CD4-positive, CD25-positive, alpha-beta regulatory T cell (primary cell): ENCODE data around the gene FGF12. TPM values are rescaled to one million over a fixed set of nuclear protein-coding genes. Genes with fewer than 3 reads are reported as not detected.
"Not testable (repeated sequence)": the region's sequence is repeated elsewhere in the genome, so short reads cannot be mapped to it uniquely, and the experiment has no call there.

ENCODE experiments used
- ATAC-seq, 2 donors: fragments of 150-1000 bp; cut with Tn5 transposase; one replicate each; pipeline ENCODE4 v1.10.0; 2021; ENCODE audit warnings: low read depth in 2 of 2, moderate number of reproducible peaks in 2 of 2, moderate library complexity in 1 of 2
- DNase-seq, 3 donors: peaks; one replicate each; pipeline versions ENCODE4 v3.0.0 to v3.0.0-alpha.2; 2012 to 2022; ENCODE audit warnings: mixed read lengths in 1 of 3
- H3K27ac ChIP-seq: one replicate; pipeline ENCODE4 v1.7.0; 2013; ENCODE audit warnings: mild to moderate bottlenecking, low read length; ENCODE audit not compliant: insufficient read depth, poor library complexity, severe bottlenecking
- H3K27me3 ChIP-seq: one replicate; pipeline ENCODE4 v1.7.0; 2013; ENCODE audit warnings: low read length; ENCODE audit not compliant: control insufficient read depth, insufficient read depth
- H3K36me3 ChIP-seq: one replicate; pipeline ENCODE4 v1.7.0; 2013; ENCODE audit warnings: mild to moderate bottlenecking, low read length, moderate library complexity; ENCODE audit not compliant: control insufficient read depth, insufficient read depth
- H3K4me1 ChIP-seq: 2 replicates; pipeline ENCODE4 v1.7.0; 2013; ENCODE audit warnings: mild to moderate bottlenecking, low read length; ENCODE audit not compliant: insufficient read depth, control insufficient read depth, poor library complexity, severe bottlenecking
- H3K4me3 ChIP-seq: one replicate; pipeline ENCODE4 v1.7.0; 2013; ENCODE audit warnings: low read depth, mild to moderate bottlenecking, low read length, moderate library complexity
- H3K9me3 ChIP-seq, 2 experiments: 1 replicate in 1 of 2; 2 replicates in 1 of 2; pipeline ENCODE4 v1.7.0; 2013; ENCODE audit warnings: low read length in 2 of 2, mild to moderate bottlenecking in 1 of 2, moderate library complexity in 1 of 2; ENCODE audit not compliant: control insufficient read depth in 2 of 2
- H3K27ac Mint-ChIP-seq, 3 donors: one replicate each; pipeline ENCODE4 v1.8.0; 2020 to 2022; ENCODE audit warnings: mild to moderate bottlenecking in 3 of 3, mixed read lengths in 3 of 3, moderate library complexity in 2 of 3
- H3K27me3 Mint-ChIP-seq: one replicate; pipeline ENCODE4 v1.8.0; 2022; ENCODE audit warnings: mild to moderate bottlenecking, mixed read lengths
- H3K36me3 Mint-ChIP-seq: one replicate; pipeline ENCODE4 v1.8.0; 2020; ENCODE audit warnings: mixed read lengths
- H3K4me1 Mint-ChIP-seq, 4 donors: one replicate each; pipeline ENCODE4 v1.8.0; 2020 to 2022; ENCODE audit warnings: mixed read lengths in 4 of 4, mild to moderate bottlenecking in 1 of 4
- H3K4me3 Mint-ChIP-seq, 4 donors: one replicate each; pipeline ENCODE4 v1.8.0; 2020 to 2022; ENCODE audit warnings: mild to moderate bottlenecking in 4 of 4, mixed read lengths in 4 of 4, moderate library complexity in 3 of 4
- H3K9me3 Mint-ChIP-seq, 7 donors: one replicate each; pipeline ENCODE4 v1.8.0; 2020 to 2022; ENCODE audit warnings: mixed read lengths in 7 of 7, mild to moderate bottlenecking in 3 of 7, moderate library complexity in 2 of 7
- polyA plus RNA-seq, 4 donors: library from polyadenylated mRNA; unstranded; fragments of 300-500 nt; fragmentation: Illumina TruSeq; gene quantifications; one replicate each; pipeline ENCODE4 v1.2.3, GENCODE V29; 2021
- total RNA-seq: library from RNA; stranded (reverse); gene quantifications from one replicate; pipeline ENCODE4 v1.2.3, GENCODE V29; 2022

Gene FGF12
- total and polyA plus RNA-seq, 5 donors from 2014 or later = not detected

GRCh38 chr3:192747145-192747544 lies 19.8 kb upstream of the FGF12 start:
- Histone ChIP-seq H3K4me1 (no peaks in the 10 kb centered on the region), H3K4me3 (no peak overlapping the region), H3K9me3 (no peaks in the 10 kb centered on the region), H3K36me3 (no peaks in the 10 kb centered on the region), H3K27me3 (no peaks in the 10 kb centered on the region), H3K27ac (no peak overlapping the region)
- Mint-ChIP-seq H3K27ac (no peak overlapping the region), H3K27me3 (no peaks in the 10 kb centered on the region), H3K9me3 (peaks cover 0 to 6% (median 0%) of the 10 kb centered on the region in 7 donors), H3K4me3 (no peak overlapping the region), H3K36me3 (no peaks in the 10 kb centered on the region), H3K4me1 (no peaks in the 10 kb centered on the region)
- no peak for DNase-seq
- no peak for ATAC-seq

GRCh38 chr3:192745150-192745549 lies 17.8 kb upstream of the FGF12 start:
- Mint-ChIP-seq H3K4me3 (no peak overlapping the region), H3K27me3 (no peaks in the 10 kb centered on the region), H3K27ac (no peak overlapping the region), H3K36me3 (no peaks in the 10 kb centered on the region), H3K4me1 (no peaks in the 10 kb centered on the region), H3K9me3 (peaks cover 0 to 6% (median 0%) of the 10 kb centered on the region in 7 donors)
- no peaks in the 10 kb centered on the region for H3K36me3 ChIP-seq
- H3K27ac ChIP-seq = no peak overlapping the region
- H3K4me1 ChIP-seq = no peaks in the 10 kb centered on the region
- no peak for ATAC-seq
- DNase-seq = no peak
- H3K4me3 ChIP-seq = no peak overlapping the region
- H3K27me3 ChIP-seq = no peaks in the 10 kb centered on the region
- H3K9me3 ChIP-seq = no peaks in the 10 kb centered on the region

- H3K9me3 Mint-ChIP-seq, H3K4me3 ChIP-seq: not testable (repeated sequence)
Measured at GRCh38 chr3:192744604-192745003, 17.3 kb upstream of the FGF12 start.

DNA sequence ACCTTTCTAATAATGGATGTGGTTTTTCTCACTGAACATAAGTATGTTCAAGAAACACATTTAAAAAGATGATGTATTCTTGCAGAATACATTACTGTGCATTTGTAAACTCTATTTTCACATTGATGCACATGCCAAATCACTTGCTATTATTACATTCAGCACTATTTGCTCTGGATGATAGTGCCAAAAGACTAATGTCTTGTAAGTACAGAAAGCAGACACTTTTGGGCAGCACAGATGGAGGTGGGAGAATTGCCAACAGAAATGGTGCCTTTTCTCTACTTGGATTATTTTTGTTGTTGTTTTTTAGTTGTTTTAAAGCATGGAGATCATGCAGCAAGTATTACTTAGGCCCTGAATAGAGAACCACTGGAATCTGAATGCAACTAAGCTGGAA lies 10.2 kb upstream of the FGF12 start:
- no peaks in the 10 kb centered on the region for H3K9me3 ChIP-seq
- no peaks in the 10 kb centered on the region for H3K4me1 ChIP-seq
- no peaks in the 10 kb centered on the region for H3K4me1 Mint-ChIP-seq
- H3K4me3 ChIP-seq = no peak overlapping the region
- H3K27me3 ChIP-seq = no peaks in the 10 kb centered on the region
- no peak overlapping the region for H3K27ac Mint-ChIP-seq
- H3K27me3 Mint-ChIP-seq = no peaks in the 10 kb centered on the region
- H3K9me3 Mint-ChIP-seq = peaks cover 0 to 4% (median 0%) of the 10 kb centered on the region in 7 donors
- no peak for ATAC-seq
- H3K27ac ChIP-seq = no peak overlapping the region
- no peak overlapping the region for H3K4me3 Mint-ChIP-seq
- H3K36me3 ChIP-seq = no peaks in the 10 kb centered on the region
- H3K36me3 Mint-ChIP-seq = no peaks in the 10 kb centered on the region
- DNase-seq = no peak

More at GRCh38 chr3:192744604-192745003, 17.3 kb upstream of the FGF12 start:
- not testable (repeated sequence) for H3K27me3 Mint-ChIP-seq, H3K27ac Mint-ChIP-seq, H3K27ac ChIP-seq, H3K4me1 Mint-ChIP-seq, H3K36me3 ChIP-seq, H3K4me1 ChIP-seq, H3K36me3 Mint-ChIP-seq, H3K9me3 ChIP-seq, H3K4me3 Mint-ChIP-seq, DNase-seq, H3K27me3 ChIP-seq, ATAC-seq

GRCh38 chr3:192731233-192731632 lies 3.9 kb upstream of the FGF12 start:
- Histone ChIP-seq H3K36me3 (no peaks in the 10 kb centered on the region), H3K4me1 (no peaks in the 10 kb centered on the region), H3K27me3 (peaks cover 3% of the 10 kb centered on the region), H3K9me3 (no peaks in the 10 kb centered on the region), H3K4me3 (no peak overlapping the region), H3K27ac (no peak overlapping the region)
- peaks cover 0 to 3% (median 0%) of the 10 kb centered on the region in 7 donors for H3K9me3 Mint-ChIP-seq
- no peaks in the 10 kb centered on the region for H3K36me3 Mint-ChIP-seq
- no peak overlapping the region for H3K4me3 Mint-ChIP-seq
- ATAC-seq = no peak
- H3K4me1 Mint-ChIP-seq = peaks cover 0 to 4% (median 1%) of the 10 kb centered on the region in 4 donors
- no peak for DNase-seq
- H3K27me3 Mint-ChIP-seq = peaks cover 19% of the 10 kb centered on the region
- H3K27ac Mint-ChIP-seq = no peak overlapping the region

DNA sequence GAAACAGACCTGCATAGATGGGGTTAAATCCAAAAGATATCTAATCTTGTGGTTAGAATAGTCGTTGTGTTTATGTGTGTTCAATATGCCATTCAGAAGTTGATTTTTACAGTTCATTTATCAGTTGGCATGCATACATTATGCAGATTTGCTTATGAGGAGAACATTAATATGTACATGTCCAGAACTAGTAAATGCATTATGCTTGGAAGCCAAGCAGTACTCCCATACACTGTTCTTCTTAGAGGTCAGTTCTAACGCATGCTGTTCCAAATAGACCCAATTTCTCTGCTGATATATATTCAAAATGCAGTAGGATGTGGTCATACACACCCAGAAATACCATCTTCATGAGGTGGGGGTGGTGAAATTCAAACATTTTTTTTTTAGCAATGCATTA lies 956 bp downstream of the FGF12 start:
- no peaks in the 10 kb centered on the region for H3K36me3 ChIP-seq
- no peak overlapping the region for H3K4me3 Mint-ChIP-seq
- no peak overlapping the region for H3K27ac ChIP-seq
- no peak overlapping the region for H3K27ac Mint-ChIP-seq
- peaks cover 4% of the 10 kb centered on the region for H3K27me3 ChIP-seq
- no peaks in the 10 kb centered on the region for H3K9me3 ChIP-seq
- H3K4me1 Mint-ChIP-seq = peaks cover 0 to 4% (median 1%) of the 10 kb centered on the region in 4 donors
- H3K4me1 ChIP-seq = no peaks in the 10 kb centered on the region
- H3K9me3 Mint-ChIP-seq = peaks cover 0 to 6% (median 0%) of the 10 kb centered on the region in 7 donors
- H3K36me3 Mint-ChIP-seq = no peaks in the 10 kb centered on the region
- no peak overlapping the region for H3K4me3 ChIP-seq
- H3K27me3 Mint-ChIP-seq = peaks cover 25% of the 10 kb centered on the region
- no peak for DNase-seq
- ATAC-seq = no peak

GRCh38 chr3:192719964-192720363 lies 7.4 kb downstream of the FGF12 start:
- no peaks in the 10 kb centered on the region for H3K9me3 ChIP-seq
- no peak for DNase-seq

GRCh38 chr3:192718156-192718555 lies 9.2 kb downstream of the FGF12 start:
- Mint-ChIP-seq H3K9me3 (peaks cover 0 to 4% (median 0%) of the 10 kb centered on the region in 7 donors), H3K27ac (no peak overlapping the region), H3K36me3 (no peaks in the 10 kb centered on the region), H3K4me1 (no peaks in the 10 kb centered on the region), H3K4me3 (no peak overlapping the region), H3K27me3 (no peaks in the 10 kb centered on the region)
- H3K9me3 ChIP-seq = no peaks in the 10 kb centered on the region
- no peak overlapping the region for H3K4me3 ChIP-seq
- DNase-seq = no peak
- no peaks in the 10 kb centered on the region for H3K27me3 ChIP-seq
- ATAC-seq = no peak
- H3K36me3 ChIP-seq = no peaks in the 10 kb centered on the region
- no peak overlapping the region for H3K27ac ChIP-seq
- H3K4me1 ChIP-seq = no peaks in the 10 kb centered on the region

More at GRCh38 chr3:192719964-192720363, 7.4 kb downstream of the FGF12 start:
- H3K27me3 ChIP-seq = no peaks in the 10 kb centered on the region
- Mint-ChIP-seq H3K27me3 (peaks cover 6% of the 10 kb centered on the region), H3K27ac (no peak overlapping the region), H3K4me3 (no peak overlapping the region), H3K4me1 (no peaks in the 10 kb centered on the region), H3K9me3 (peaks cover 0 to 4% (median 0%) of the 10 kb centered on the region in 7 donors), H3K36me3 (no peaks in the 10 kb centered on the region)
- no peaks in the 10 kb centered on the region for H3K36me3 ChIP-seq
- ATAC-seq = no peak
- no peak overlapping the region for H3K4me3 ChIP-seq
- no peak overlapping the region for H3K27ac ChIP-seq
- H3K4me1 ChIP-seq = no peaks in the 10 kb centered on the region
